Right kidney (tissue), 1 donor: ENCODE measurements around the gene SLC7A5.
A peak's percentile ranks its signal among the peaks of the same experiment; 100 is the strongest.
"Not testable (repeated sequence)": the region's sequence is repeated elsewhere in the genome, so short reads cannot be mapped to it uniquely, and the experiment has no call there.

ENCODE experiments used
- DNase-seq: peaks from one replicate; pipeline ENCODE4 v3.0.0-alpha.2; 2016

The SLC7A5 gene

GRCh38 chr16:87861300-87862099 is 7.8 kb downstream of the SLC7A5 start:
- not testable (repeated sequence) for DNase-seq

- DNase-seq, result peak; percentile 48
These were observed 8.6 kb downstream of the SLC7A5 start for GRCh38 chr16:87860553-87861299.

- DNase-seq, result not testable (repeated sequence)
These were observed 10.9 kb downstream of the SLC7A5 start for GRCh38 chr16:87858151-87858993.

GRCh38 chr16:87856791-87857228 is 12.5 kb downstream of the SLC7A5 start:
- DNase-seq, result no peak

GRCh38 chr16:87855852-87856715 is 13.2 kb downstream of the SLC7A5 start:
- DNase-seq, result no peak

- DNase-seq, result no peak
These were observed 14.2 kb downstream of the SLC7A5 start for GRCh38 chr16:87854907-87855683.

GRCh38 chr16:87854053-87854906 is 15.0 kb downstream of the SLC7A5 start:
- no peak for DNase-seq

GRCh38 chr16:87853411-87854052 is 15.8 kb downstream of the SLC7A5 start:
- peak; percentile 71 for DNase-seq

- no peak for DNase-seq
These were observed 17.7 kb downstream of the SLC7A5 start for GRCh38 chr16:87851601-87852000.

- DNase-seq, result no peak
These were observed 18.1 kb downstream of the SLC7A5 start for GRCh38 chr16:87851141-87851587.

- DNase-seq, result no peak
These were observed 19.0 kb downstream of the SLC7A5 start for GRCh38 chr16:87850009-87851006.

- DNase-seq, result no peak
These were observed 19.8 kb downstream of the SLC7A5 start for GRCh38 chr16:87849419-87850008.

- no peak for DNase-seq
These were observed 20.5 kb downstream of the SLC7A5 start for GRCh38 chr16:87848676-87849345.

- no peak for DNase-seq
These were observed 21.3 kb downstream of the SLC7A5 start for GRCh38 chr16:87847785-87848675.

- DNase-seq, result no peak
These were observed 21.9 kb downstream of the SLC7A5 start for GRCh38 chr16:87847467-87847784.
